GM18517 (cell line): ENCODE results near the gene ADGRA1.
"Not testable (repeated sequence)": the region's sequence is repeated elsewhere in the genome, so short reads cannot be mapped to it uniquely, and the experiment has no call there.

ENCODE experiments used
- ATAC-seq: cut with Tn5 transposase; IDR thresholded peaks from one replicate; pipeline ENCODE4 v1.9.1; 2021; ENCODE audit warnings: mild to moderate bottlenecking, moderate library complexity; ENCODE audit not compliant: unreplicated experiment

The ADGRA1 gene

DNA sequence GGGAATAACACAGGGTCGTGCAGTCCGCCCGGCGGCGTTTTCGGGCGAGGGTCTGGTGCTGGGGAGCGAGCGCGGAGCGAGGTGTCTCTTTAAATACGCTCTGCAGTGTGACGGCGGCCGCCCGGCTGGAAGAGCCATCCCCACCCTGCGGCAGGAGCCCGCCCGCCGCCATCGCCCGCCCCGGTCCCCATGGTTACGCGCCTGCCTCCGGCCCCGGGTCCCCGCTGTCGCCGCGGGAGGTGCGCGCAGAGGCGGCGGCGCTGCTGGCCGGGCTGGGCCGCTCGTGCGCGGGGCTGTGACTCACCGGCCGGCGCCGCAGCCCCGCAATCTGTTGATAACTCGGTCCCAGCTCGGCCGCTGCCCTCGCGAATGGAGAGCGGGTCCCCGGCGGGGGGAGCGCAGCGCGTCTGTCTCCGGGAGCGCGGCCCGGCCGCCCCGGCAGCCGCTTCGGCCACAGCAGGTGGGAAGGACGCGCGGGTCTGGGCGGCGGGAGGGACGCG is at the start of gene ADGRA1:
Gene ADGRA1, plus strand, starts transcription at position 246 of the 500 bp plus-strand sequence. CDS start 986 bp downstream, outside the sequence.
- no peak for ATAC-seq

DNA sequence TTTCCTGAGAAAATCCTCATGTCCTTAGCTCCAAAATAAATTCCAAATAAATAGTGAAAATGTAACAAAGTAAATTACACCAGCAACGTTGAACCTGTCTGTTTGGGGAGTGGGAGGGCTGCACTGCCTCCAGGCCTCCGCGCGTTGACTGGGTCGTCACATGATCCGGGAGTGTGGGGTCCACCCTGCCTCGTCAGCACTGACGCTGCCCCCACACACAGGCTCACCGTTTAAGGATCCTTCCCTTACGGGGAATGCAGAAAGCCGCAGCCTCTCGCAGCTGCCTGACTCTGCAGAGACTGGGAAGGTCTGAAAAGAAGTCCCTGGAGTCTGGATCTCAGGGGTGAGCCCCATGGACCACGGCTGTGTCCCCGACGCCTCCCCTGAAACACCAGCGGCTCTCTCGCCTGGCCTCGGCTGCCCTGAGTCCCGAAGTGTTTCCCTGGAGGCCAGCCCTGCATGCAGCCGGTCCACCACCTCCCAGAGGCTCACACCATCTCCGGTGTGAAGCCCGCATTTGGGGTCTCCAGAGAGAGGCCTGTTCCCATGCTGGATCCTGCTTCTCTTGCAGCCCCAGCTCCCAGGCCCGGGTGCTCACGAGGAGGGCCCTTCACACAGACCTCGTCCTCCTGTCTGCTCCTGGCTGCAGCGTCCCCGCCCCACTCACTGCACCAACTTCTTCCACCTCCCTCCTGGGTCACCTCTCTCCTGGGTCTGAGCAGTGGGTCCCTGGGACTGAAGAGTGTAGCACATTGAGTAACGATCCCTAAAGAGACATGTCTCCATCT is 49.5 kb upstream of the ADGRA1 start:
- ATAC-seq, result no peak

DNA sequence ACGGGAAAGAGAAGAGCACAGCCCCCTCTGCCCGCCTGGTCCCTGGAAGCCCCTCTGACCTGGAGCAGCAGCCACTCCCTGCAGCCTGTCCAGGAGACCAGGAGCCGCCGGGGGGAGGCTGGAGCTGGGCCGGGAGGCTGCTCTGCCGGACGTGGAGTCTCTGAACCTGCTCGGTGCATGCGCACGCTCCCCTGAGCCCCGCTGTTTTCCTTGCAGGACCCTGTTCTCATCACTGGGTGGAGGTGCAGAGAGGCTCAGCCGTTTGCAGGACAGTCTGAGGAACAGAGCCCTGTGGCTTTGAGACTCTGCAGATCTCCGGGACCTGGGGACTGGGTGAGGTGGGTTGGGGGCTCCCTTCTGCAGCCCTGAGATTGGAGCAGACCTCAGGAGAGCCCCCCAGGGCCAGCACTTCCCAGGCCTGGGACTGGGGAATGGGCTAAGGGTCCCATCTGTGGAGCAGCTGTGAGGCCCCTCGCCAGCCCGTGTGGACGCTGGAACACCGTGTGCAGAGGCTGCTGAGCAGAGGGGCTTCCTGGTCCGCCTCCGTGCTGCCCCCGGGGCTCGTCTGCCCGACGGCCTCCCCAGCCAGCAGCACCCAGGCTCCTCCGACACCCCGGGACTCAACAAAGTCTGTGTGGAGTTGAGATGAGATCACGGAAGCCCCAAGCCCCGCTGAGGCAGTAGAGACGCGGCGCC is 48.5 kb upstream of the ADGRA1 start:
- no peak for ATAC-seq

- ATAC-seq, result no peak
Measured at GRCh38 chr10:133039803-133040165, 47.9 kb upstream of the ADGRA1 start.

DNA sequence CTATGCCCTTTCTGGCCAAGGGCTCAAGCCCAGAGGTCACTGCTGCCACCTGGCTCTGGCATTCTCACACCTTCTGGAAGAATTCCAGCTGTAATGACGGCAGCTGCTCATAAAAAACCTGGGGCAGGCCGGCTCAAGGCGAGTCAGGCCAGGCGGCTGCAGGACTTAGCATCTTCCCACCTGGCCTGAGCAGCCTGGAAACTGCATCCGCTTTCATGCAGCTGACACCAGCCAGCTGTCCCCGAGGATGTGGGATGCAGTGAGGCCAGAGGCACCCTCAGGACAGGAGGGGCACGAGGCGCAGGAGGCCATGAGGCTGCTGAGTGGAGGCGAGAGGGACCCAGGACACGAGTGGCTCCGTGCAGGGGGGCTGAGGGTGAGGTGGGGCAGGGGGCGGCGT is 47.5 kb upstream of the ADGRA1 start:
- ATAC-seq, result no peak

DNA sequence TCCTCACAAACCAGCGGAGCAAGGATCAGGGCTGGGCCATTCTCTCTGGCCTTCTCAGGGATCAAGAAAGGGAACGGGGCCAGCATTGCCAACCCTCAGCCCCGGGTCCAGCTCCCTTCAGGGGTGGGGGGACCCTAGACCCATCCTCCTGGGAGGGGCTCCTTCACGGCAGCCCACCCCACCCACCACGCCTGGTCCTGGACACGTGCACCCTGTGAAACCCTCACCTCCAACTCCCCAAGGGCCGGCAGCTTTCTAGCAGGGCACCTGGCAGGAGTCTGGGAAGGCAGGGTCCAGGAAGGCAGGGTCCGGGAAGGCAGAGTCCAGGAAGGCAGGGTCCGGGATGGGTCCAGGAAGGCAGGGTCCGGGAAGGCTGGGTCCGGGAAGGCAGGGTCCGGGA is 46.6 kb upstream of the ADGRA1 start:
- no peak for ATAC-seq

DNA sequence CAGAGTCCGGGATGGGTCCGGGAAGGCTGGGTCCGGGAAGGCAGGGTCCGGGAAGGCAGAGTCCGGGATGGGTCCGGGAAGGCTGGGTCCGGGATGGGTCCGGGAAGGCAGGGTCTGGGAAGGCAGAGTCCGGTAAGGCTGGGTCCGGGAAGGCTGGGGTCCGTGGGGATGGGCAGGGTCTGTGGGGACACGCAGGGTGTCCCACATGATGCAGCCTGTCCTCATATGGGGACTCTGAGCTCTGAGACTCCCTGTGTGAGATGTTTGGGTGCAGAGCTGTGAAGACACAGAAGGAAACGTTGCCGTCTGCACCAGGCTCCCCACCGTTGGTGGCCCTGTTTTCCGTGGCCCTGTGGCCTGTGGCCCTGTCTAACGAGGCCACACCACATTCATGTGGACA is 45.7 kb upstream of the ADGRA1 start:
- no peak for ATAC-seq

- no peak for ATAC-seq
Measured at GRCh38 chr10:133042816-133043215, 44.9 kb upstream of the ADGRA1 start.

- ATAC-seq, result no peak
Measured at GRCh38 chr10:133043541-133044225, 44.0 kb upstream of the ADGRA1 start.

GRCh38 chr10:133044401-133044811 is 43.3 kb upstream of the ADGRA1 start:
- ATAC-seq, result no peak

DNA sequence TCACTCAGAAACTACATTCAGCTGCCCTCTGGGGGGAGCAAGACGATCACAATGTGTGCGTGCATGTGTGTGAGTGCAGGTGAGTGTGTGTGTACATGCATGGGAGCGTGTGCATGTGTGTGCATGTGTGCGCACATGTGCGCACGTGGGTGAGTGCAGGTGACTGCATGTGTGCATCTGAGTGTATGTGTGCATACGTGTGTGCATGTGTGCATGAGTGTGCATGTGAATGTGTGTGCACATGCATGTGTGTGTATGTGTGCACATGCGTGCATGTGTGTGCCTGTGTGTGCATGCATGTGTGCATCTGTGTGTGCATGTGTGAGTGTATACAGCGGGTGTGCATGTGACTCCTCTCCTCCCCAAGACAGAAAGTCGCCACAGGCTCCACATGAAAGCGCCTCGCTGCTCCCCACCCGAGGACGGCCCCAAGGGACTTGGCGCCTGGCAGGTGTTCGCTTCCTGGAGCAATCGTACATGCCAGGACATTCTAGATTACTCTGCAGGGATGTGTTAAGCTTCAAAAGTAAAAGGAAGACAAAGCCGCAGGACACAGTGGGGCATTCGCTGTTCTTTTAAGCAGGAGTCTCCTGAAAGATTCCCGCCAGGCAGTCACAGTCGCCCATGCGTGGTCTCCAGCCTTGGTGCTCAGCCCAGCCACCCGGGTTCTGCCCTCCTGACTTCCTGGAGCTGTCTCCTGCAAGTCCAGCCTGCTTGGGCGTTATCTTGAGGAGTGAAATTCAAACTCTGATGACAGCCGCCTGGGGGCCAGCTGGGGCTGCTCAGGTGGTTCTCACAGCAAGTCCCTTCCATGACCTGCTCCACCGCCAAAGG is 42.0 kb upstream of the ADGRA1 start:
- no peak for ATAC-seq

GRCh38 chr10:133046390-133046765 is 41.3 kb upstream of the ADGRA1 start:
- ATAC-seq, result no peak

DNA sequence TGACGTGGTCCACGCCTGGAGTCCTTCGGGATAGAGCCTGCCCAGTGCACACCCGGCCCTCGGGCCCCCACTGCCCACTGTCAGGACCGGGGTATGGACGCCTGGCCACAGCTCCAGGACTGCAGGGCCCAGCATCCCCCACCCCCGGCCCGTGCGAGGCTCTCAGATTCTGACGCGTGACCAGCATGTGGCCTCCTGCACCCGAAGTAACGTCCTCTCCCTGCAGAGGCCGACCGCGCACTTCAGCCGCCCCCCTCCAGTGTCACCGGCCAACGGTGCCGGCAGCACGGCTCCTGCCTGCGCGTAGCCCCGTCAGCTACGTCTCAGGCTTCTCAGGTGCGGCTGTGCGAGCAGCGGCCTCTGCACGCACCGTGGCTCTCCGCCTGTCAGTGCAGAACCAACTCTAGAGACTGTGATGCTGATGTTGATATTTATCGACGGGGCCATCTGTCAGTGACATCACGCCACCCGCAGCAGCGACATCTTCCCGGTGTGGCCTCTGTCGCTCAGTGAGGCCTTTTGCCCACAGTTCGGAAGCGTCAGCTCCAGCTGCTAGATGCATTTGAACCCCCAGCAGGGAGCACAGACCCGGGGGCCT is 40.1 kb upstream of the ADGRA1 start:
- no peak for ATAC-seq

- ATAC-seq, result no peak
Measured at GRCh38 chr10:133048266-133048665, 39.5 kb upstream of the ADGRA1 start.

DNA sequence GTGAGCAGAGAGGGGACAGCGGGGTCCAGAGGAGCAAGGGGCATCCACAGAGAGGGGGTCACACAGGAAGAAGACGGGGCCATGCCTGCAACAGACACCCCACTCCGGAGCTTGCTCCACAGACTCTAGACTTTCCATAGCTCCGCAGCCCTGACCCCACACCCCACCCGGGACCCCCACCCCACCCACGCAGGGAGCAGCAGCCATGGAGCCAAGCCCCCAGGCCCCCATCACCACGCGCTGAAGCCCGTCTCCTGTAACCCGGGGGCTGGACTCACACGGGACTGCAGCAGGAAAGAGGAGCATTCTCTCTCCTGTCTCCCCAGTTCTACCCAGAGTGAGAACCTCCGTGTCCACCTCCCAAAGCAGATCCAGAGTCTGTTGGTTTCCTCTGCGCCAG is 38.8 kb upstream of the ADGRA1 start:
- ATAC-seq, result no peak

DNA sequence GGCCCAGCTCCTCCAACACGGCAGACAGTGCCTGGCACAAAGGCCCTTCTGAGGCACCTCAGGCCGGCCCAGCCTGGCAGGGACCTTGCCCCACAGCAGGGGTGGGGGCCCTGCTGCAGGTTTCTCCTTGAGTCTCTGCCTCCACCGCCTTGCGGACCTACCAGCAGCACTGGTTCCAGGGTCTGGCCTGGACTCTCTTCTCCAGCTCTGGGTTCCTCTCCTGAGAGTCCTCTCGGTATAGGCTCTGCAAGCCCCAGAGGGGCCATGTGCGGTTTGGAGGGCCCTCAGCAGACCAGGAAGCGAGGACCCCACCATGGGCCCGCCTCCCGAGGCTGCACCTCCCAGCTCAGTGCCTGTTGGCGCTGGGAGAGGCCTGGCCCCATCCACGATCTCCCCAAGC is 38.1 kb upstream of the ADGRA1 start:
- no peak for ATAC-seq

GRCh38 chr10:133050371-133050770 is 37.4 kb upstream of the ADGRA1 start:
- ATAC-seq, result no peak

DNA sequence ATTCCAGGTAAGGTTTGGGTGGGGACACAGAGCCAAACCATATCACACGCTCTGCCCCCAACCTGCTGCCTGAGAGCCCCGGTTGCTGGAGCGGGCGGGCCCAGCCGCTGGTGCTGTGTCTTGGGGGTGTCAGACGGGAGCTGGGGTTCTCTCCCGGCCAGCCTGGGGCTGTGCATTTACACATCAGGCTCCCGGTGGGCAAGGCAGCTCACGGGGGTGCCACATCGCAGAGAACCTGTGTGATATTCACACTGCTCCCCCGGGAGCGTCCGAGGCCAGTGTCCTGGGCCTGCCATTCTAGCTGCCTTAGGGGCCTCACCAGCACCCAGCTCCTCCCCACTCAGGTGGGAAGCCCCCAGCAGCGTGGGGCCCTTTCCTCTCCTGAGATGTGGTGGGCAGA is 35.6 kb upstream of the ADGRA1 start:
- no peak for ATAC-seq

DNA sequence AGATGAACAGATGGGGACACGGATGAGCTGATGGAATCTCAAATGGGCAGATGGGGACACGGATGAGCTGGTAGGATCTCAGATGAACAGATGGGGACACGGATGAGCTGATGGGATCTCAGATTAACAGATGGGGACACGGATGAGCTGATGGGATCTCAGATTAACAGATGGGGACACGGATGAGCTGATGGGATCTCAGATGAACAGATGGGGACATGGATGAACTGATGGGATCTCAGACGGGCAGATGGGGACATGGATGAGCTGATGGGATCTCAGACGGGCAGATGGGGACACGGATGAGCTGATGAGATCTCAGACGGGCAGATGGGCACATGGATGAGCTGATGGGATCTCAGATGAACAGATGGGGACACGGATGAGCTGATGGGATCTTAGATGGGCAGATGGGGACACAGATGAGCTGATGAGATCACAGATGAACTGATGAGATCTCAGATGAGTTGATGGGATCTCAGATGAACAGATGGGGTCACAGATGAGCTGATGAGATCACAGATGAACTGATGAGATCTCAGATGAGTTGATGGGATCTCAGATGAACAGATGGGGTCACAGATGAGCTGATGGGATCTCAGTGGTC is 34.1 kb upstream of the ADGRA1 start:
- not testable (repeated sequence) for ATAC-seq

DNA sequence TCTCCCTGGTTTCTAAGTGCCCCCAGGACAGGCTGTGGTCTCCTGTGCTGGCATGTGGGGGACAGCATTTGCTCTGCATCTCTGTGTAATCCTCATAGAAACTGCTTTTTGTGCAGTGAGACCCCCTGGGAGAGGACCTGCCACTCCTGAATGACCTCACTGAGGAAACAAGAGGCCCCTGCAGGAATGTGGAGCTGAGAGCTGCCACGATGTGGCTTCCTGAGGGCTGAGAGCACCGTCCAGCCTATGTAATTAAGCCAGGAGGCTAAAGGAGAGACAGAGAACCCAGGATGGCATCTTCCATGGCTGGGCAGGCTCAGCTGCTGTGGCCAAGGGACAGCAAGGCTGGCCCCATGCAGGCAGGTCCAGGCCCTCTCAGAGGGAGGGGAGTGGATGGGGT is 32.3 kb upstream of the ADGRA1 start:
- ATAC-seq, result no peak
